GM12874 (cell line): ENCODE measurements around the gene MIDN.

ENCODE experiments used
- TF ChIP-seq, protein P1 (sequence below): IDR thresholded peaks from 2 replicates; pipeline ENCODE4 v1.5.1; 2011; ENCODE audit warnings: low read depth, mild to moderate bottlenecking, control low read depth, low read length, moderate library complexity; ENCODE audit not compliant: insufficient read depth

The MIDN gene

DNA sequence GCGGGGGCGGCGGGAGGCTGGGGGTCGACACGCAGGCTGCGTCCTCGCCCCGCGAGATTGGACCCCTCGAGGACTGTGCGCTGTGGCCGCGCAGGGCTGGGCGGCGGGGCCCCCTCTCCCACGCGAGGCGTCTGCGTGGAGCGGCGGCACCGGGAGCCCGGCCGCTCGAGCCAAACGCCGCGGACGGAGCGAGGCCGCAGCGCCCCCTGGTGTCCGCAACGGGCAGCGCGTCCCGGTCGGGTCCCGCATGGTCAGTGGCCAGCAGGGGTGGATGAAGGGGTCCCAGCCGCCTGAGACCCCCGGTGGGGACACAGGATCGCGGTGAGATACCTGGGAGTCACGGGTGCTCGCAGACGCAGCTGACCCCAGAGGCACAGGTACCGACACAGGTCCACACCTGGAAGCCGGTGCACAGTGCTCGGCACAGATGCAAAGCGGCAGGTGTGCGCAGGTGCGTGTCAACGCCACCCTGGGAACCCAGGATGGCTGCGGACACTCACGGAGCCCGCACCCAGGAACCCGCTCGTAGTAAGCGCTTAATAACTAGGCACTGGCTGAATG is 18.6 kb downstream of the MIDN start:
- TF ChIP-seq, protein P1, sequence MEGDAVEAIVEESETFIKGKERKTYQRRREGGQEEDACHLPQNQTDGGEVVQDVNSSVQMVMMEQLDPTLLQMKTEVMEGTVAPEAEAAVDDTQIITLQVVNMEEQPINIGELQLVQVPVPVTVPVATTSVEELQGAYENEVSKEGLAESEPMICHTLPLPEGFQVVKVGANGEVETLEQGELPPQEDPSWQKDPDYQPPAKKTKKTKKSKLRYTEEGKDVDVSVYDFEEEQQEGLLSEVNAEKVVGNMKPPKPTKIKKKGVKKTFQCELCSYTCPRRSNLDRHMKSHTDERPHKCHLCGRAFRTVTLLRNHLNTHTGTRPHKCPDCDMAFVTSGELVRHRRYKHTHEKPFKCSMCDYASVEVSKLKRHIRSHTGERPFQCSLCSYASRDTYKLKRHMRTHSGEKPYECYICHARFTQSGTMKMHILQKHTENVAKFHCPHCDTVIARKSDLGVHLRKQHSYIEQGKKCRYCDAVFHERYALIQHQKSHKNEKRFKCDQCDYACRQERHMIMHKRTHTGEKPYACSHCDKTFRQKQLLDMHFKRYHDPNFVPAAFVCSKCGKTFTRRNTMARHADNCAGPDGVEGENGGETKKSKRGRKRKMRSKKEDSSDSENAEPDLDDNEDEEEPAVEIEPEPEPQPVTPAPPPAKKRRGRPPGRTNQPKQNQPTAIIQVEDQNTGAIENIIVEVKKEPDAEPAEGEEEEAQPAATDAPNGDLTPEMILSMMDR: peak; percentile 95

DNA sequence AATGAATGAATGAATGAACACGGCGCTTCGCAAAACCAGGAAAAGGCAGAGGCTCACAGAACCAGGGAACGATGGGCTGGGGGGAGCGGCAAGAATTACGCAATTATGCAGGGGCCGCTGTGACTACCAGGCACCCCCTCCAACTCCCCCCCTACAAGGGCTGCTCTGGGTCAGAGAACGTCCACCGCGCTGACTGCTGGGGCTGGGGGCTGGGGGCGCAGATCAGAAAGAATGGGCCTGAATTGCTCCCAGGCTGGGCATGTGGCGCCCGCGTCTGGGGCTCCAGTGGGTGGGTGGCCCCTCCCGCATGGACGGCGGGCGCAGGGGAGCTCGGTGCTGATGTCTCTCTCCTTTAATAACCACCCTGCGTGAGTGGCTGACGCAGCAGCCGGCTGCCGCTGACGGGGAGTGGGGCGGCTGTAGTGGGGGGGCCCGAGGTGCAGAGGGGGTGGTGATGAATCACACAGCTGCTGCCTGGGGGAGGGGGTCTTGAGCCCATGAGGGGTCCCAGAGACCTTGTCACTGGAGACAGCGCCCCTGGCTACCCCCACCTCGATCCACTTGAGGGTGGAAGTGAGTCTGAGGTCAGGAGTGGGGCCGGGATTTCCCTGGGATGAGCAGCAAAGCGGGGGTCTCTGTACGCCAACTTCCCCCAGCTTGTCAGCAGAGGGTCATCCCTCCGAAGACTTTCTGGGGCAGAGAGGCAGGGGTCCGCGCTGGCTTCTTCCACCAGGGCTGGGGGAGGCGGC is 19.3 kb downstream of the MIDN start:
- TF ChIP-seq, protein P1: no peak

DNA sequence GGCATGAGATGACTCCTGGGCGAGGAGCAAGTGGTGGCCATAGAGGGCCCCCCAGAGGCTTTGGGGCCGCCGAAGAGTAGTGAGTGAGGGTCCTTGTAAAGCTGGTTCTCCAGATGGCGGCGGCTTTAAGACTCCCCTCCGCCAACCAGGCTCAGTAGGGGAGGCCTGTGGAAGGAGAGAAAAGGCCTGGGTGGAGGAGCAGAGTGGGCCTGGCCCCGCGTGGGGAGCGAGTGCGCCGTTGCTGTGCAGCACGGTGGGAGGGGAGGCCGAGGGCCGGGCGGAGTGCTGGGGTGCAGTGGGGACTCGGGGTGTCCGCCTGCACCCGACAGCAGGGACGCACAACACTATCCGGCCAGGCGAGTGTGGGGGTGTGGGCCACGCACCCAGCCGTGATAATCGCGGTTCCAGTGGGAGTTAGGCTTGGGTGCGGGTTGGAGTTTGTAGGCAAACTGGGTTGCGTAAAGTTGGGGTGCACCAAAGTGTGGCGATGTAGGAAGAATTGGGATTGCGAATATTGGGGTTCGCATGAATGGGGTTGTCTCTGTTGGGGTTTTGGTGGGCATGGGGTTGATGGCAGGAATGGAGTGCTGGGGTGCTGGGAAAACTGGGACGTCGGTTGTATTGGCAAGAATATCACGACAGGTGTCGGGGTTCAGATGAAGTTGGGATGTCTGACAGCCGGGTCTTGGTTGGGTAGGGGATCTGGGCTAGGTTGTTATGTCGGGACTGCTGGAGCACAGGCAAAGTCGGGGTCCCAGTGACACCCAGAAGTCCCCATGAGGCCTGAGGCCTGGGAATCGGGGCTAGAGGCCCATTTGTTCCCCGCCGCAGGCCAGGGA is 20.1 kb downstream of the MIDN start:
- TF ChIP-seq, protein P1: no peak

DNA sequence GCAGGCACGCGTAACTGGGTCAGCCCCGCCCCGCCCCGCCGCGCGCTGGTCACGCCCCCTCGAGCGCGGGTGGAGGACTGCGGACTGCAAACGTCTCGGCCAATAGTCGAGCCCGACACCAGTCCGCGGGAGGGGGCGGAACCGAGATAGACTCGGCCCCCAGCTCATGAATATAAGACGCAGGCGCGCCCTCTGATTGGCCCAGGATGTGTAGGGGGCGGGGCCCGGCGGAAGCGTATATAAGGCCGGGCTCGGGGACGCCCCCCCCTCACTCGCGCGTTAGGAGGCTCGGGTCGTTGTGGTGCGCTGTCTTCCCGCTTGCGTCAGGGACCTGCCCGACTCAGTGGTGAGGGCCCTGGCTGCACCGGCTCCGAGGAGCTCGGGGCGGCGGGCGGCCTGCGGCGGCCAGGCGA is 20.7 kb downstream of the MIDN start, which contains the start of gene CIRBP:
CIRBP (plus strand) TSS at position 268 of the 413 bp plus-strand sequence. CDS start 1,602 bp downstream, outside the sequence.
- TF ChIP-seq, protein P1: no peak

DNA sequence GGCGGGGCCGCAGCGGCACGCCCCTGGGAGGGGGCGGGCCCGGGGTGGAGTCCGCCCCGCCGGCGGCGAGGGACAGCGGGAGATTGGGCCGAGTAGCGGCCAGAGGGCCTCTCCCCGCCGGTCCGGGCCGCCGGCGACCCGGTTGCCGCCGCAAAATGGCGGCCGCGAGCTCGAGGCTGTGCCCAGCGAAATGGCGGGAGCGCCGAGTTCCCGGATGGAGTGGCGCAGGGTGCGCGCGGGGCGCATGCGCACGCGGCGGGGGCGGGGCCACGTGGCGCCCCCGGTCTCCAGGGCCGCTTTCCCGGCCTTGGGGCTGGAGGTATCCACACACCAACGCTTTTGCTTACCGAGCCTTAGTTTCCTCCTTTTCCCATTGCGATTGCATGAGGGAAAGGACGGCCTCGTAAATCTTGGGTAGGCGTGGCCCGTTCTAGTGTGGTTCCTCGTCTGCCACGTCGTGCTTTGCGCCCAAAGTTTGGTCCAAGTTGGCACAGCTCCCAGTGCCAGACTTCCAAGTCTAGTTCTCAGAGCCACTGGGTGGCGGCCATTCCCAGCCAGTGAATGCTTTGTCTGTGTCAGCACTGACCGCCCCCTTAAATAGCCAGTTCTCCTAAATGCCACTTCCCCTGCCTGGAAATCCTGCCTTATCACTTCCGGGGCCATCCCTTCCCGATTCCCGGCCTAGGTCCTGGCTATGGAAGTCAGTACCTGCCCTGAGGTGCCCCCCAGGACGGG is 21.3 kb downstream of the MIDN start:
- TF ChIP-seq, protein P1: no peak

DNA sequence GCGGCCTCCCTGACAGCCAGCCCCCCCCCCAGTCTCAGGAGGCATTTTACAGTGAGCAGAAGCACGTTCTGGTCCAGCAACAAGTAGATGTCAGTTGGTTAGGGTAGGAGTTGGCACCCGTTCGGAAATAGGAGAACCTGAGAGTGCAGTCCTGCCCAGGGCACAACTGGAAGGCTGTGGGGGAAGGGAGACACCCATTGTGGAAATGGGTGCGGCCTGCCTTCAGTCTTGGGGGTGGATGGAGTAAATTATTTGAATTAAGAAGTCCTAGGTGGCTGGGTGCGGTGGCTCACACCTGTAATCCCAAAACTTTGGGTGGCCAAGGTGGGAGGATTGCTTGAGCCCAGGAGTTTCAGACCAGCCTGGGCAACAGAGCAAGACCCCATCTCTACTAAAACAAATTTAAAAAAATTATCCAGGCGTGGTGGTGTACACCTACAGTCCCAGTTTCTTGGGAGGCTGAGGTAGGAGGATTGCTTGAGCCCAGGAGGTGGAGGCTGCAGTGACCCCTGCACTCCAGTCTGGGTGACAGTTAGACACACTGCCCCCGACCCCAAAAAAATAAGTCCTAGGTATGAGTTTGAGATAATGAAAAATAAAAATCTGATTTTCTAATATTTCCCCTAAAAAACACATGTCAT is 21.9 kb downstream of the MIDN start:
- TF ChIP-seq, protein P1: no peak
